Measurements from ENCODE around the gene SLC35F2.
"Not testable (repeated sequence)": the region's sequence is repeated elsewhere in the genome, so short reads cannot be mapped to it uniquely, and the experiment has no call there.

Gene SLC35F2

GRCh38 chr11:107847184-107847583, 11.4 kb downstream of the SLC35F2 start:
- in situ Hi-C loops (cut with HindIII; ENCODE audit: low pct_ligation_motif_present, low pct_unique_long_range_greater_than_20kb, low sequenced_read_pairs): no loop called here
- no peak for DNase-seq

- in situ Hi-C loops (cut with HindIII; ENCODE audit: low pct_ligation_motif_present, low pct_unique_long_range_greater_than_20kb, low sequenced_read_pairs): no loop called here
- DNase-seq: peak; percentile 17
Observed at GRCh38 chr11:107844041-107844440, 14.5 kb downstream of the SLC35F2 start.

GRCh38 chr11:107842412-107843100, 16.0 kb downstream of the SLC35F2 start:
- in situ Hi-C loops (cut with HindIII; ENCODE audit: low pct_ligation_motif_present, low pct_unique_long_range_greater_than_20kb, low sequenced_read_pairs): no loop called here
- DNase-seq: no peak

GRCh38 chr11:107840129-107840484, 18.5 kb downstream of the SLC35F2 start:
- in situ Hi-C loops (cut with HindIII; ENCODE audit: low pct_ligation_motif_present, low pct_unique_long_range_greater_than_20kb, low sequenced_read_pairs): no loop called here
- DNase-seq: no peak

DNA sequence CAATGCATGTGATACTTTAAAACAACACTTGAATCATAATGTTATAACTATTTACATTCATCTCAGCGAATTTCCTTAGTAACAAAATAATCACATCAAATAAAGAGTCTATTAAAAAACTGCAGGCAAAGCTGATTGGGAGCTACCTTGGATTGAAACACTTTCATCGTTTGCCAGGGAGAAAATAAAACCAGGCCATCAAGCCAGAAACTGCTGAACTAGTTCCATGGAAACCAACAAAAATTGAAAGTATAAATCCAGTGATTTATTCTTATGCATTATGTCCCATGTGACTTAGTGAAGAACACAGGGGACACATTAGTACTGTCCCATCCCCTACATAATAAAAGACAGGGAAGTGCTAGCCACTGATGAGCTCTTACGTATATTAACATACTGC, 21.7 kb downstream of the SLC35F2 start:
- in situ Hi-C loops (cut with HindIII; ENCODE audit: low pct_ligation_motif_present, low pct_unique_long_range_greater_than_20kb, low sequenced_read_pairs): no loop called here
- no peak for DNase-seq

DNA sequence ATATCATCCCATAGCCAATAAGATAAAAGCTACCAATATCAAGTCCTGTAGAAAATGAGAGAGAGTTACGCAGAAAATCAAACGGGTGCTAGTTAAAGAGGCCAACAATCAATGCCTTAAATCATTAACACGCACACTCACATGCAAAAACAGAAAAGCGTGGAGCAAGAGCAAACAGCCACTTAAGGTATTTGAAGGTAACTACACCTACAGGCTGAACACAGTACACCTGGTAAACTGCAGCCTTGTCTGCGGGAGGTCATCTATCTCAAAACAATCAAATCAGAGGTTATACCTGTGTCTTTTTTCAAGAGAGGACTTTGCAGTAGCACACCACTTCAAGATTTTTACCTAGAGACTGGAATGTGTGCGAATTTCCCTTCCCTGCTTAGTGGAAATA, 23.6 kb downstream of the SLC35F2 start:
- DNase-seq: no peak
- in situ Hi-C loops (cut with HindIII; ENCODE audit: low pct_ligation_motif_present, low pct_unique_long_range_greater_than_20kb, low sequenced_read_pairs): no loop called here

GRCh38 chr11:107833926-107834325, 24.7 kb downstream of the SLC35F2 start:
- in situ Hi-C loops (cut with HindIII; ENCODE audit: low pct_ligation_motif_present, low pct_unique_long_range_greater_than_20kb, low sequenced_read_pairs); DNase-seq: not testable (repeated sequence)

DNA sequence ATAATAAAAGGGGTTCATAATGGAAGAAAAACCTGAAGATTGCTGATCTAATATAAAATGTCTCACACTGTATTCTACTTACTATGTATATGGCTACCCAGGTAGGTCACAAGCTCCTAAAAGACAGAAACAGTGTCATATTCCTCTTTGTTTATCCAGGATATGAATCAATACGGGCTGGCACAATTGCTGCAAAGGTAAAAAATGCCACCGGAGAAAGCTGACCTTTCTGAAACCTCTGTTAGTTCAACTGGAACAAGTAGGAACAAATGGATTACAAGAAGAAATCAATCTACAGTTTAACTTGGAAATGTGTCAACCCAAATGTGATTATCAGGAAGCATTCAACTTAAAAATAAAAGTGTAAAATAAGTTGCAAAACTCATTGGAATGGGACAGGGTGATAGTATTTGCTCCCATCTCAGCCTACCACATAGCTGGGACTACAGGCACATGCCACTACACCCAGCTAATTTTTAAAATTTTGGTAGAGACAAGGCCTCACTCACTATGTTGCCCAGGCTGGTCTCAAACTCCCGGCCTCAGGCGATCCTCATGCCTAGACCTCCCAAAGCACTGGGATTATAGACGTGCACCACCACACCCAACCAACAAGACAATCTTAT, 27.6 kb downstream of the SLC35F2 start:
- in situ Hi-C loops (cut with HindIII; ENCODE audit: low pct_ligation_motif_present, low pct_unique_long_range_greater_than_20kb, low sequenced_read_pairs): no loop called here
- DNase-seq: no peak

DNA sequence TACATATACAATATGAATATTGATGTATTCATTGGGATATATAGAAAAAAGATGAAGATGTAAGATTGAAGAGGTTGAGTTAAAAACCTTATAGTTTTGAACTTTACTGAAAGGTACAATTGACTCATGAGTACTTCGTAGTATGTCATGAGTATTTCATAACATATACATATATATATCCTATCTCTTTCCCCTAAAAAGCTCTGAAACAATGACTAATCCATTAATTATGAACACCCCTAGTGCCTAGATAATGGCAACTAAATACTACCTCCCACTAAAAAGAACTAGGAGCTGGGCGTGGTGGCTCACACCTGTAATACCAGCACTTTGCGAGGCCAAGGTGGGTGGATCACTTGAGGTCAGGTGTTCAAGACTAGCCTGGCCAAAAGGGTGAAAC, 31.5 kb downstream of the SLC35F2 start:
- DNase-seq: no peak
- in situ Hi-C loops (cut with HindIII; ENCODE audit: low pct_ligation_motif_present, low pct_unique_long_range_greater_than_20kb, low sequenced_read_pairs): no loop called here

- in situ Hi-C loops (cut with HindIII; ENCODE audit: low pct_ligation_motif_present, low pct_unique_long_range_greater_than_20kb, low sequenced_read_pairs): no loop called here
- no peak for DNase-seq
Observed at GRCh38 chr11:107825875-107826274, 32.7 kb downstream of the SLC35F2 start.

DNA sequence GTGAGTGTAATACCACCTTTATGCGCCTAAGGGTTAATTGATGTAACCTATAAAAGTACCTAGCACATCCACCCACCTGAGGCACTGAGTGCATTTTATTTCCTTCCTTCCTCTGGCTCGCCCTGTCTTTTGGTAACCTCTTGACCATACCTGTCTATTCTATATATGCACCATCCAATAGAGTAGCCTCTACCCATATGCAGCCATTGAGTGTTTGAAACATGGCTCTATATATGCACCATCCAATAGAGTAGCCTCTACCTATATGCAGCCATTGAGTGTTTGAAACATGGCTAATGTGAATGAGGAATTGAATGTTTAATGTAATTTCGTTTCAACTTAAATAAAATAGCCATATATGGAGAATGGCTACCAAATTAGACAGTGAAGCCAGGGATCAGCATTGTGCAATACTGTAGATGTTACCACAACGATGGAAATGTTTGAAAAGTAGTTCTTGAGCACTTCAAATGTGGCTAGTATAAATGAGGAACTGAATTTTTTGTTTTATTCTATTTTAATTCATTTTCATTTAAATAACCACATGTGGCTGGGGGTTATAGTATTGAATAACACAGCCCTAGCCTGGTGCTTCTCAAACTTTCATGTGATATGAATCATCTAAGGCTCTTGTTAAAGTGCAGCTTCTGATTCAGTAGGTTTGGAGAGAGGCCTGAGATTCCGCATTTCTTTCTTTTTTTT, 33.8 kb downstream of the SLC35F2 start:
- in situ Hi-C loops (cut with HindIII; ENCODE audit: low pct_ligation_motif_present, low pct_unique_long_range_greater_than_20kb, low sequenced_read_pairs): no loop called here
- DNase-seq: no peak

GRCh38 chr11:107821199-107821927, 37.2 kb downstream of the SLC35F2 start:
- in situ Hi-C loops (cut with HindIII; ENCODE audit: low pct_ligation_motif_present, low pct_unique_long_range_greater_than_20kb, low sequenced_read_pairs): no loop called here
- DNase-seq: no peak

DNA sequence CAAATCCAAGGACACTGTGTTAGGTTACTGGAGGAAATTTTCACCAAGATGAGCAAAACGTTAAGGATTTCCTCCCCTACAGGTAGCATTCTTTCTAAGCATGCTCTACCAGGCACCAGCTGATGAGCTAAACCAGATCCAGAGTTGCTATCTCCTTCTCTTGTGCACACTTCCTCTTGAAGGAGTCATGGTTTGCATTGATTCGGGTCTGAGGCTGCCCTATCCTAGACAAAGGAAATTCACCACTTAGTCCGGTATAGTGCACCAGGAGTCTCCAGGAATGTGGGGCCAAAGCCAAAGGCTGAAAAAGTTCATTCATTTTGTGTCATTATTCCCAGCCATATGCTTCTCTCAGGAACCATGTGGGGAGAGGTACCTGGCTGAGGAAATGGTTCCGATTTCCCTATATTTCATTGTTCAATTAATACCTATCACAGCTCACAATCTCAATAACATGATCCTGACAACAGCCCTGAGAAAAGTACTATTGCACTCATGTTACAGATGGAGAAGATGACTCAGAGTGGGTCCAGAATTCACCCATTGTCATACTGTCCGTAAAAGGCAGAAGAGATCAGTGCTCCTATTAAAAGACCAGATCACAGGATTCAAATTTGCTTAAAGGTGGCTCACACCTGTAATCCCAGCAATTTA, 39.1 kb downstream of the SLC35F2 start:
- no peak for DNase-seq
- in situ Hi-C loops (cut with HindIII; ENCODE audit: low pct_ligation_motif_present, low pct_unique_long_range_greater_than_20kb, low sequenced_read_pairs): no loop called here

DNA sequence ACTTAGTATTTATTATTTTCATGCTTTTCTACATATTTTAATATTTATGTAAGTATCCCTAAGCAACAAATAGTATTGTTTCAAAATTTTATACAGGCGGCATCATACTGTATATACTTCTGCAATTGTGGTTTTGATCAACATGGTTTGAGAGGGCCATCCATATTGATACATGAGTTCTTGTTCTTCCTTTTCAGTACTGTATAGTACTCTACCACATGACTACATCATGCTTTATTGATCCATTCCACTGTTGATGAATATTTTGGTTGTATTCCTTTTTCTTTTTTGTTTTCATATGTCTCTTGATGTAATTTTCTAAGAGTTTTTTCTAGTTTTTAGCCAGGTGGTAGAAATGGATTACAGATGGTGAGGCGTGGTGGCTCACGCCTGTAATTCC, 40.1 kb downstream of the SLC35F2 start:
- DNase-seq: no peak
- in situ Hi-C loops (cut with HindIII; ENCODE audit: low pct_ligation_motif_present, low pct_unique_long_range_greater_than_20kb, low sequenced_read_pairs): no loop called here

DNA sequence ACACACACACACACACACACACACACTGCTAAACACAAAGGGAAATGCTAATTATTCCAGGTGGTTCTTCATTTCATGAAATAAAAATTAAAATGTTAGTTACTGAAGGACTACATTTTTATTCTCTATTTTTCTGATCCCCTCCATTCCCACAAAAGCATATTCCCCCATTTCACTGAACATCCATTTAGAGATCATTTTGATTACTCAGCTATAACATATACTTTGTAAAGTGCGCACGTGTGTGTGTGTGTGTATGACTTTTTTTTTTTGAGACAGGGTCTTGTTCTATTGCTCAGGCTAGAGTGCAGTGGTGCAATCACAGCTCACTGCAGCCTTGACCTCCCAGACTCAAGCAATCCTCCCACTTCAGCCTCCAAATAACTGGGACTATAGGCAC, 42.6 kb downstream of the SLC35F2 start:
- no peak for DNase-seq
- in situ Hi-C loops (cut with HindIII; ENCODE audit: low pct_ligation_motif_present, low pct_unique_long_range_greater_than_20kb, low sequenced_read_pairs): no loop called here

GRCh38 chr11:107810875-107811274, 47.7 kb downstream of the SLC35F2 start:
- in situ Hi-C loops (cut with HindIII; ENCODE audit: low pct_ligation_motif_present, low pct_unique_long_range_greater_than_20kb, low sequenced_read_pairs): no loop called here

GRCh38 chr11:107808521-107808920, 50.1 kb downstream of the SLC35F2 start:
- in situ Hi-C loops (cut with HindIII; ENCODE audit: low pct_ligation_motif_present, low pct_unique_long_range_greater_than_20kb, low sequenced_read_pairs): no loop called here
- DNase-seq: no peak

More at GRCh38 chr11:107810875-107811274, 47.7 kb downstream of the SLC35F2 start:
- DNase-seq: no peak

DNA sequence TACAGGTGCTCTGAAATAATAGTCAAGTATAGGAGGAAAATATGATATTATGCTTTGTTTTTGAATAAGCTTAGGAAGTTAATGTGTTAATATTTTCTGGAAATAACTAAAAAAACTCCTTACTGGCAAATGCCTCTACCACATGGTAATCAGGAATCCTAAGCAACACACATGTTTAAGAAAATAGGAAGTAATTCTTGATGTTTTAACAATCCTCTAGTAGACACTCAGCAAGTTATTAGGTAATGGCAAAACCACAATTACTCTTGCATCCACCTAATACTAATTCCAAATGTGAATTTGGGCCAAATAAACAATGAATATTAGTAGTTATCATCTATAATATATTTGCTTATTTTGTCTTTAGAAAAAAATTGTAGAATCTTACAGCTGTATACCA, 53.6 kb downstream of the SLC35F2 start:
- in situ Hi-C loops (cut with HindIII; ENCODE audit: low pct_ligation_motif_present, low pct_unique_long_range_greater_than_20kb, low sequenced_read_pairs): no loop called here
- DNase-seq: no peak

DNA sequence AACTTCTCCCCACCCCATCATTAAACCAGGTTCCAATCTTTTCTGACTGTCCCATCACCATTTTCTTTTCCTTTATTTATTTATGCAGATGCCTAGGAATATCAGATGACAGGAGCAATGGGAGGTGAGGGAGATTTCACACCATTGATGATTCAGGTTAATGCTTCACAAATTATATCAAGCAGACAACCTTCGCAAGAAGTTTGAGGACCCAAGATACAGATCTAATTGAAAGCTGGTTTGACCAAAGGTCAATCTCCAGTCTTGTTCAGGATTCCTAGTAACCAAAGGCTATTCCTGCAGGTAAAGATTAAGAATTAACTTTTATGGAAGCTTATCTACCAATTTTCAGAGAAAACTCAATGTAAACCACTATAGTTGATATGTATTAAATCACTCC, 54.4 kb downstream of the SLC35F2 start:
- in situ Hi-C loops (cut with HindIII; ENCODE audit: low pct_ligation_motif_present, low pct_unique_long_range_greater_than_20kb, low sequenced_read_pairs): no loop called here
- DNase-seq: no peak
